ENCODE results near the gene EEF1AKMT2. TPM values are rescaled to one million over a fixed set of nuclear protein-coding genes. Genes with fewer than 3 reads are reported as not detected.

Gene EEF1AKMT2
- total RNA-seq, 1 experiment from 2014 or later, result 18.4 TPM

DNA sequence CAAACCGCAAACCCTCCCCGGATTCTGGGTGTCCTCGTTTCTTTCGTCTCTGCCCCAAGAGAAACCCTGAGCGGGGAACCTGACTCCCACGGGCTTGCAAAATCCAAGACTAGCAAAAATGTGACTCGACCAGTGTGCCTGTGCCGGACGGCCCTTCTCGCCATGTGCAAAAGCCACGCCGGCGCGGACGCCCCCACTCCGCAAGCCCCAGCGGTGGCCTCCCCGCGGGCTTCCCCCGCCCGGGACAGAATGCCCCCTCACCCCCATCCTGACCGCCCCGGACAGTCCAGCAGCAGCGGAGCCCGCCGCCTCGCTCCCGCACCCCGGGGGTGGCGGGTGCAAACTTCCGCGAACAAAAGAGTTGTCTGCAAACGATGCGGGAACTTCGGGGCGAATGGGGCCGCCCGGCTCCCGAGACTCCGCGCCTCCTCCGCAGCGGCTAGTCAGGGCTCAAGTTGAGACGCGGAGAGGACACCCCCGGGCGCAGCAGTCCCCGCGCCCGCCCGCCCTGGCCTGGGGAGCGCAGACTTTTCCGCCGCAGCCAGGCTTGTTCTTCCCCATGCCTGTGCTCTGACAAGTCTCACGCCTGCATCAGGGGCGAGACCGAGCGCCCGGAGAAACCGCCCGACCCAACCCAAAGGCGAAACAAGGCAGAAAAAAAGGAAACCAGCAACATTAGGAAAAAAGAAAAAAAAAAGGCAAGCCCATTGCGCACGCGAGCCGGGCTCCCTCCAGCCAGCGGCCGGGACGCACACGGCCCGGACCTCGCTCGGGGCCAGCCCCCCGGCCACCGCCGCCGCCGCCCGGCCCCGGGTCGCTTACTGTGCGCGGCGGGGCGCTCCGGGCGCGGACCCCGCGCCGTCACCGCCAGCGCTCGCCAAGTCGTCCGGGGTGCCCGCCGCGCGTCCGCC, 48.2 kb downstream of the EEF1AKMT2 start:
- Histone ChIP-seq H4K20me1 (ENCODE audit: insufficient read depth) (peaks cover 5% of the 10 kb centered on the region), H3K4me3 (peak overlapping the region; percentile 73), H3F3A (ENCODE audit: insufficient read depth, low read depth) (peaks cover 20% of the 10 kb centered on the region), H3K9me2 (ENCODE audit: insufficient read depth) (no peaks in the 10 kb centered on the region), H2AFZ (peak overlapping the region; percentile 81), H3K27me3 (ENCODE audit: insufficient read depth, low read depth) (no peaks in the 10 kb centered on the region), H3K4me2 (peak overlapping the region; percentile 85), H3K36me3 (ENCODE audit: low read depth) (no peaks in the 10 kb centered on the region), H3K27ac (no peak overlapping the region), H3K79me2 (ENCODE audit: low read depth) (peaks cover 20% of the 10 kb centered on the region), H3K4me1 (replicated peaks; ENCODE audit: insufficient read depth) (peaks cover 44% of the 10 kb centered on the region), H3K9me3 (ENCODE audit: insufficient read depth, low read depth) (no peaks in the 10 kb centered on the region)
- peak in 1 of 2 experiments; percentile 46 for DNase-seq
- intact Hi-C loops (cut with micrococcal nuclease; ENCODE audit: unreplicated experiment), result loop anchor here (2.0 to 10.0 kb wide), 5 partner anchors 49 to 1161 kb away; partner anchors contain the start of genes EEF1AKMT2 and OAT
- TF ChIP-seq, protein P1, sequence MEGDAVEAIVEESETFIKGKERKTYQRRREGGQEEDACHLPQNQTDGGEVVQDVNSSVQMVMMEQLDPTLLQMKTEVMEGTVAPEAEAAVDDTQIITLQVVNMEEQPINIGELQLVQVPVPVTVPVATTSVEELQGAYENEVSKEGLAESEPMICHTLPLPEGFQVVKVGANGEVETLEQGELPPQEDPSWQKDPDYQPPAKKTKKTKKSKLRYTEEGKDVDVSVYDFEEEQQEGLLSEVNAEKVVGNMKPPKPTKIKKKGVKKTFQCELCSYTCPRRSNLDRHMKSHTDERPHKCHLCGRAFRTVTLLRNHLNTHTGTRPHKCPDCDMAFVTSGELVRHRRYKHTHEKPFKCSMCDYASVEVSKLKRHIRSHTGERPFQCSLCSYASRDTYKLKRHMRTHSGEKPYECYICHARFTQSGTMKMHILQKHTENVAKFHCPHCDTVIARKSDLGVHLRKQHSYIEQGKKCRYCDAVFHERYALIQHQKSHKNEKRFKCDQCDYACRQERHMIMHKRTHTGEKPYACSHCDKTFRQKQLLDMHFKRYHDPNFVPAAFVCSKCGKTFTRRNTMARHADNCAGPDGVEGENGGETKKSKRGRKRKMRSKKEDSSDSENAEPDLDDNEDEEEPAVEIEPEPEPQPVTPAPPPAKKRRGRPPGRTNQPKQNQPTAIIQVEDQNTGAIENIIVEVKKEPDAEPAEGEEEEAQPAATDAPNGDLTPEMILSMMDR (conservative IDR thresholded peaks at IDR 0.05), result no peak
- TF ChIP-seq EZH2 (IDR thresholded peaks at IDR 0.05; ENCODE audit: low read depth), result no peak
- ChIA-PET POLR2A (ENCODE audit: unreplicated experiment) (interaction anchor here (0.6 kb wide), 1 partner anchor 124 kb away, joined by 3 read pairs; no protein-coding TSS in a partner anchor), CTCF (interaction anchor here (0.5 to 0.6 kb wide), 2 partner anchors 105 to 1473 kb away, joined by 3 to 5 read pairs; no protein-coding TSS in a partner anchor)
- BruUV-seq (replicated peaks), result no TSS peak

DNA sequence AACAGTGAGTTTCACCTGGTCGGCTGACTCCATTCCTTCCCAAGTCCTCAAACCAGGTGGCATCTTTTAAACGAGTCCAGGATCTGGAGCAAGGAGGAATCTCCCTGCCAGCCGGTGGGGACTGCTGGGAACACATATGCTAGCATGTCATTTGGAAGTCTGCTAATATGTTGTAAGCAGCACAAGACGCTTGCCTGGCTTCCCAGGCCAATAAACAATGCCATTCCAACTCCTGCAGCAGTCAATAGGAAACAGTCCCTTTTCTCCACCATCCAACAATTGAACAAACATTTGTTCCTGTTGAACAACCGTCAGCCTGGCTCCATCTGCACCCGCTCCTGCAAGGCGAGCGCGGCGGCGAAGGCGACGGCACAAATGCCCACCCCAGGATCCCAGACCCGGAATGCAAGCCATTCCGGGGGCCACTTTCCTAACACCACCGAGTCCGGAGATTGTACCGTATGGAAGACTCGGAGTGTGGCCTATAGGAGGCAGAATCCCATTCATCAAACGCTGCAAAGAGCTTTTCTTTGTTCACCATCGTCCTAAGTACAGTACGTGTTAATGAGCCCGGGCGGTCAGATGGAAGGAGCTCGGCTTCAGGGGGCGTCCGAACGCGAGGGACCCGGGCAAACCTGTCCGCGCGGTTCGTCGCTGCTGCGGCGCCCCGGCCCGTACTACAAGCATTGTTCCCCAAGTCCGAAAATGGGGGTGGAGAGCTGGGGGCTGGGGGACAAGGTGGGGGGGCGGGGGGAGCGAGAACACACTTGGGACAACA, 49.1 kb downstream of the EEF1AKMT2 start:
- CTCF ChIA-PET, result interaction anchor here (0.5 to 0.6 kb wide), 3 partner anchors 24 to 1474 kb away, joined by 3 to 5 read pairs (median 4); no protein-coding TSS in a partner anchor
- Histone ChIP-seq H3K4me3 (peak overlapping the region; percentile 73; the same call in 1 of the 2 replicates), H3K4me1 (replicated peaks; ENCODE audit: insufficient read depth) (peaks cover 43% of the 10 kb centered on the region), H2AFZ (no peak overlapping the region; the same call in 1 of the 2 replicates), H3K27ac (no peak overlapping the region), H3K9me2 (ENCODE audit: insufficient read depth) (no peaks in the 10 kb centered on the region), H3F3A (ENCODE audit: insufficient read depth, low read depth) (peaks cover 20% of the 10 kb centered on the region), H3K9me3 (ENCODE audit: insufficient read depth, low read depth) (no peaks in the 10 kb centered on the region), H4K20me1 (ENCODE audit: insufficient read depth) (peaks cover 5% of the 10 kb centered on the region), H3K79me2 (ENCODE audit: low read depth) (peaks cover 20% of the 10 kb centered on the region), H3K27me3 (ENCODE audit: insufficient read depth, low read depth) (no peaks in the 10 kb centered on the region), H3K36me3 (ENCODE audit: low read depth) (no peaks in the 10 kb centered on the region), H3K4me2 (peak overlapping the region; percentile 85)
- intact Hi-C loops (cut with micrococcal nuclease; ENCODE audit: unreplicated experiment), result loop anchor here (5.0 to 10.0 kb wide), 4 partner anchors 50 to 1160 kb away; partner anchors contain the start of genes EEF1AKMT2 and OAT
- TF ChIP-seq, protein P1 (conservative IDR thresholded peaks at IDR 0.05), result no peak; the same call in 1 of the 2 replicates
- TF ChIP-seq EZH2 (IDR thresholded peaks at IDR 0.05; ENCODE audit: low read depth), result no peak
- no peak for DNase-seq
- POLR2A ChIA-PET (ENCODE audit: unreplicated experiment), result interaction anchor here (0.6 kb wide), 1 partner anchor 123 kb away, joined by 3 read pairs; no protein-coding TSS in a partner anchor
- TSS peak; percentile 20 for BruUV-seq (replicated peaks)

Measured in PC-9 (cell line).